K562 (cell line): ENCODE measurements around the gene PIN1. TPM values are rescaled to one million over a fixed set of nuclear protein-coding genes. Genes with fewer than 3 reads are reported as not detected.

Source experiments
- BRCA1 ChIP-seq, 2 experiments: fragments of 450-650 bp in 1 of 2; sonication (generic) in 1 of 2; formaldehyde crosslinking in 1 of 2; IDR thresholded peaks; 2 replicates each; pipeline versions ENCODE4 v1.5.0 to v1.6.1; 2017 to 2020; ENCODE audit warnings: mild to moderate bottlenecking in 1 of 2, missing genetic modification reagents in 1 of 2
- EHMT2 ChIP-seq: fragments of 450-650 bp; IDR thresholded peaks from 2 replicates; pipeline ENCODE4 v1.6.1; 2018; ENCODE audit warnings: antibody characterized with exemption
- ERF ChIP-seq: fragments of 450-650 bp; formaldehyde crosslinking; IDR thresholded peaks from 2 replicates; pipeline ENCODE4 v1.4.0; 2020; ENCODE audit warnings: mild to moderate bottlenecking, mixed read lengths
- ETV6 ChIP-seq, 3 experiments: fragments of 150-350 bp in 1 of 3; sonication (generic) in 1 of 3; formaldehyde crosslinking in 1 of 3; IDR thresholded peaks; 2 replicates each; pipeline versions ENCODE4 v1.6.1 to v1.8.0; 2014 to 2022; ENCODE audit warnings: borderline replicate concordance in 2 of 3, low read depth in 2 of 3, antibody characterized with exemption in 1 of 3, low read length in 1 of 3, mild to moderate bottlenecking in 1 of 3, missing genetic modification reagents in 1 of 3
- GABPB2 ChIP-seq: fragments of 250-450 bp; sonication (Bioruptor Pico); conservative IDR thresholded peaks from 2 replicates; pipeline ENCODE4 v1.5.1; 2021; ENCODE audit warnings: mild to moderate bottlenecking
- IFI16 ChIP-seq: fragments of 250-450 bp; sonication (Bioruptor Pico); IDR thresholded peaks from 2 replicates; pipeline ENCODE4 v2.1.2; 2022; ENCODE audit warnings: mild to moderate bottlenecking, inconsistent platforms
- MBD2 ChIP-seq: sonication (generic); IDR thresholded peaks from 2 replicates; pipeline ENCODE4 v1.6.1; 2016; ENCODE audit warnings: low read depth, borderline replicate concordance
- NR2C2 ChIP-seq, 2 experiments: fragments of 200-800 bp in 1 of 2; sonication (Bioruptor generic) in 1 of 2; sonication (generic) in 1 of 2; formaldehyde crosslinking in 1 of 2; IDR thresholded peaks; 2 replicates each; pipeline versions ENCODE4 v1.6.1 to v1.8.0; 2016 to 2022; ENCODE audit warnings: mild to moderate bottlenecking in 1 of 2, missing compliant biosample characterization in 1 of 2, missing genetic modification characterization in 1 of 2, missing genetic modification reagents in 1 of 2
- PHF8 ChIP-seq: fragments of 200-600 bp; sonication (generic); IDR thresholded peaks from 2 replicates; pipeline ENCODE4 v1.6.1; 2012; ENCODE audit warnings: mixed run types, mild to moderate bottlenecking, inconsistent platforms, low read length, moderate library complexity, borderline replicate concordance
- POLR2B ChIP-seq: fragments of 450-650 bp; IDR thresholded peaks from 2 replicates; pipeline ENCODE4 v1.6.1; 2018; ENCODE audit warnings: low read depth; ENCODE audit not compliant: partially characterized antibody
- SLC30A9 ChIP-seq: fragments of 250-450 bp; sonication (Bioruptor Pico); IDR thresholded peaks from 2 replicates; pipeline ENCODE4 v1.8.0; 2022; ENCODE audit warnings: mild to moderate bottlenecking, moderate library complexity
- XRCC3 ChIP-seq: fragments of 450-650 bp; IDR thresholded peaks from 2 replicates; pipeline ENCODE4 v1.6.1; 2017; ENCODE audit warnings: mild to moderate bottlenecking, moderate library complexity
- ZNF174 ChIP-seq: fragments of 250-450 bp; sonication (Bioruptor Pico); IDR thresholded peaks from 2 replicates; pipeline ENCODE4 v1.4.0; 2020; ENCODE audit warnings: mild to moderate bottlenecking
- ZNF23 ChIP-seq: fragments of 250-450 bp; sonication (Bioruptor Pico); IDR thresholded peaks from 2 replicates; pipeline ENCODE4 v1.4.0; 2020; ENCODE audit warnings: mild to moderate bottlenecking
- ZNF316 ChIP-seq: fragments of 450-650 bp; IDR thresholded peaks from 2 replicates; pipeline ENCODE4 v1.6.1; 2016
- ZNF644 ChIP-seq: fragments of 200-800 bp; sonication (Bioruptor generic); IDR thresholded peaks from 2 replicates; pipeline ENCODE4 v1.6.1; 2016; ENCODE audit warnings: low read depth, missing genetic modification characterization, missing compliant biosample characterization
- ZNF695 ChIP-seq: fragments of 450-650 bp; formaldehyde crosslinking; IDR thresholded peaks from 2 replicates; pipeline ENCODE4 v1.4.0; 2020; ENCODE audit warnings: mild to moderate bottlenecking, moderate library complexity
- ZNF696 ChIP-seq: fragments of 250-450 bp; sonication (Bioruptor Pico); conservative IDR thresholded peaks from 2 replicates; pipeline ENCODE4 v1.4.0; 2020; ENCODE audit warnings: mild to moderate bottlenecking, moderate library complexity
- polyA plus RNA-seq, 8 experiments: library from polyadenylated mRNA; depleted of rRNA in 4 of 8; stranded (reverse) in 5 of 8; unstranded in 3 of 8; fragments of >200 nt; fragmentation: Nextera tagmentation in 2 of 8; fragmentation: Illumina TruSeq in 1 of 8; extraction: Ambion mirVana in 2 of 8; extraction: Trizol in 1 of 8; gene quantifications; 2 replicates each; pipeline versions ENCODE4 v1.2.1 to v1.2.3, GENCODE V29; 2011 to 2014; ENCODE audit warnings: inconsistent platforms in 1 of 8, missing spikeins in 1 of 8
- total RNA-seq, 7 experiments: library from RNA; depleted of rRNA in 6 of 7; stranded (reverse); fragments of >200 nt in 6 of 7; fragmentation: Illumina TruSeq in 2 of 7; extraction: Trizol in 2 of 7; gene quantifications; 2 replicates each; pipeline versions ENCODE4 v1.2.1 to v1.2.3, GENCODE V29; 2011 to 2021; ENCODE audit warnings: low replicate concordance in 1 of 7
- TF ChIP-seq, protein P1 (sequence below): fragments of 250-450 bp; sonication (Bioruptor Pico); IDR thresholded peaks from 2 replicates; pipeline ENCODE4 v1.4.0; 2020; ENCODE audit warnings: mild to moderate bottlenecking, moderate library complexity
- TF ChIP-seq, protein P2 (sequence below): fragments of 250-450 bp; sonication (Bioruptor Pico); IDR thresholded peaks from 2 replicates; pipeline ENCODE4 v1.9.0; 2021; ENCODE audit warnings: mild to moderate bottlenecking, inconsistent platforms
- TF ChIP-seq, protein P3 (sequence below): fragments of 450-650 bp; IDR thresholded peaks from 2 replicates; pipeline ENCODE4 v1.6.1; 2016; ENCODE audit warnings: antibody characterized with exemption
- TF ChIP-seq, protein P4 (sequence below): sonication (generic); formaldehyde crosslinking; IDR thresholded peaks from 2 replicates; pipeline ENCODE4 v1.9.0; 2022; ENCODE audit warnings: mild to moderate bottlenecking, missing genetic modification reagents

The PIN1 gene
- total and polyA plus RNA-seq, 9 of the 15 experiments (the other 6 are each of a cell fraction or from before 2014, with no cell fraction given) = 1.6 to 178 (median 42.5) TPM

DNA sequence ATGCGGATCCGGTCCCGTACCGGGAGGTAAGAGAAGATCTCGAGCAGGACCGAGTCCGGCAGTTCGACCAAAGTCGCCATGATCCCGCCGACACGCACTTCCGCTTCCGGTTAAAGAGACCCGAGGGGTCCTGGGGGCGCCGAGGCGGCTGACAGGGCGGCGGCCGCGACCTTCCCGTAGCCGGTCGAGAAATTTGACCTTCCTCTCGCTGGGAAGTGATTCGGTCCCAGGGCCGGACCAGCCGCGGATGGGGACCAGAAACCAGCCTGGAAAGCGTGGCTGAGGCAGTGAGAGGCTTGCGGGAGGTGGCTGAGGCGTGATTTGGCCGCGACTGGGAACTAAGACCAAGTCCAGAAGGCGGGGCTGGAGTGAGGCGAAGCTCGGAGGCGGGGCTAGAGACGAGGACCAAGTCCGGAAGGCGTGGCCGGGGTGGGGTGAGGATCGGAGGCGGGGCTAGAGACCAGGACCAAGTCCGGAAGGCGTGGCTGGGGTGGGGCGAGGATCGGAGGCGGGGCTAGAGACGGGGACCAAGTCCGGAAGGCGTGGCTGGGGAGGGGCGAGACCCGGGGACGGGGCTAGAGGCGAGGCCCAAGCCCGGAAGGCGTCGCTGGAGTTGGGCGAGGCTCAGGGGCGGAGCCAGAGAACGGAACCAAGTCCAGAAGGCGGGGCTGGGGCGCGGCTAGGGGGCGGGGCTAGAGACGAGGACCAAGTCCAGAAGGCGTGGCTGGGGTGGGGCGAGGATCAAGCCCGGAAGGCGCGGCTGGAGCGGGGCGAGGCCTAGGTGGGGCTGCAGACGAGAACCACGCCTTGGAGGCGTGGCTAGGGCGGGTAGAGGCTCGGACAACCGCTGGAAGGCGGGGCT is 16.2 kb upstream of the PIN1 start, which contains the start of gene FBXL12 (continued):
- TF ChIP-seq, protein P1, sequence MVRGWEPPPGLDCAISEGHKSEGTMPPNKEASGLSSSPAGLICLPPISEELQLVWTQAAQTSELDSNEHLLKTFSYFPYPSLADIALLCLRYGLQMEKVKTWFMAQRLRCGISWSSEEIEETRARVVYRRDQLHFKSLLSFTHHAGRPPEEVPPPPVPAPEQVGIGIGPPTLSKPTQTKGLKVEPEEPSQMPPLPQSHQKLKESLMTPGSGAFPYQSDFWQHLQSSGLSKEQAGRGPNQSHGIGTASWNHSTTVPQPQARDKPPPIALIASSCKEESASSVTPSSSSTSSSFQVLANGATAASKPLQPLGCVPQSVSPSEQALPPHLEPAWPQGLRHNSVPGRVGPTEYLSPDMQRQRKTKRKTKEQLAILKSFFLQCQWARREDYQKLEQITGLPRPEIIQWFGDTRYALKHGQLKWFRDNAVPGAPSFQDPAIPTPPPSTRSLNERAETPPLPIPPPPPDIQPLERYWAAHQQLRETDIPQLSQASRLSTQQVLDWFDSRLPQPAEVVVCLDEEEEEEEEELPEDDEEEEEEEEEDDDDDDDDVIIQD (CRISPR knock-in tag) = no peak
- TF ChIP-seq, protein P2, sequence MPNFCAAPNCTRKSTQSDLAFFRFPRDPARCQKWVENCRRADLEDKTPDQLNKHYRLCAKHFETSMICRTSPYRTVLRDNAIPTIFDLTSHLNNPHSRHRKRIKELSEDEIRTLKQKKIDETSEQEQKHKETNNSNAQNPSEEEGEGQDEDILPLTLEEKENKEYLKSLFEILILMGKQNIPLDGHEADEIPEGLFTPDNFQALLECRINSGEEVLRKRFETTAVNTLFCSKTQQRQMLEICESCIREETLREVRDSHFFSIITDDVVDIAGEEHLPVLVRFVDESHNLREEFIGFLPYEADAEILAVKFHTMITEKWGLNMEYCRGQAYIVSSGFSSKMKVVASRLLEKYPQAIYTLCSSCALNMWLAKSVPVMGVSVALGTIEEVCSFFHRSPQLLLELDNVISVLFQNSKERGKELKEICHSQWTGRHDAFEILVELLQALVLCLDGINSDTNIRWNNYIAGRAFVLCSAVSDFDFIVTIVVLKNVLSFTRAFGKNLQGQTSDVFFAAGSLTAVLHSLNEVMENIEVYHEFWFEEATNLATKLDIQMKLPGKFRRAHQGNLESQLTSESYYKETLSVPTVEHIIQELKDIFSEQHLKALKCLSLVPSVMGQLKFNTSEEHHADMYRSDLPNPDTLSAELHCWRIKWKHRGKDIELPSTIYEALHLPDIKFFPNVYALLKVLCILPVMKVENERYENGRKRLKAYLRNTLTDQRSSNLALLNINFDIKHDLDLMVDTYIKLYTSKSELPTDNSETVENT (CRISPR knock-in tag) = 0 out of 2 replicates have a peak, but pooled peaks have one; percentile 21
- no peak for TF ChIP-seq NR2C2 (CRISPR knock-in tag; IDR thresholded peaks at IDR 0.05)
- TF ChIP-seq NR2C2 (tag; IDR thresholded peaks at IDR 0.05) = peak; percentile 94
- TF ChIP-seq ZNF174 = no peak
- peak; percentile 94 for TF ChIP-seq PHF8
- peak; percentile 51 for TF ChIP-seq MBD2
- TF ChIP-seq ZNF316 = no peak
- TF ChIP-seq, protein P3, sequence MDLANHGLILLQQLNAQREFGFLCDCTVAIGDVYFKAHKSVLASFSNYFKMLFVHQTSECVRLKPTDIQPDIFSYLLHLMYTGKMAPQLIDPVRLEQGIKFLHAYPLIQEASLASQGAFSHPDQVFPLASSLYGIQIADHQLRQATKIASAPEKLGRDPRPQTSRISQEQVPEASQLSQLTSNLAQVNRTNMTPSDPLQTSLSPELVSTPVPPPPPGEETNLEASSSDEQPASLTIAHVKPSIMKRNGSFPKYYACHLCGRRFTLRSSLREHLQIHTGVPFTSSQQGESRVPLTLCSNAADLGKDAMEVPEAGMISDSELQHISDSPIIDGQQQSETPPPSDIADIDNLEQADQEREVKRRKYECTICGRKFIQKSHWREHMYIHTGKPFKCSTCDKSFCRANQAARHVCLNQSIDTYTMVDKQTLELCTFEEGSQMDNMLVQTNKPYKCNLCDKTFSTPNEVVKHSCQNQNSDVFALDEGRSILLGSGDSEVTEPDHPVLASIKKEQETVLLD = no peak
- TF ChIP-seq XRCC3 = no peak
- TF ChIP-seq ETV6 (IDR thresholded peaks at IDR 0.05; ENCODE audit: borderline replicate concordance in 1 of 2, low read depth in 2 of 2, low read length in 1 of 2) = no peak
- no peak for TF ChIP-seq ETV6 (CRISPR knock-in tag; IDR thresholded peaks at IDR 0.05; ENCODE audit: borderline replicate concordance)
- TF ChIP-seq GABPB2 = no peak
- TF ChIP-seq ZNF696 (CRISPR knock-in tag) = no peak
- no peak for TF ChIP-seq ZNF23 (CRISPR knock-in tag)
- no peak for TF ChIP-seq SLC30A9
- TF ChIP-seq ZNF644 (tag) = no peak
- peak; percentile 95 for TF ChIP-seq POLR2B
- TF ChIP-seq, protein P4, sequence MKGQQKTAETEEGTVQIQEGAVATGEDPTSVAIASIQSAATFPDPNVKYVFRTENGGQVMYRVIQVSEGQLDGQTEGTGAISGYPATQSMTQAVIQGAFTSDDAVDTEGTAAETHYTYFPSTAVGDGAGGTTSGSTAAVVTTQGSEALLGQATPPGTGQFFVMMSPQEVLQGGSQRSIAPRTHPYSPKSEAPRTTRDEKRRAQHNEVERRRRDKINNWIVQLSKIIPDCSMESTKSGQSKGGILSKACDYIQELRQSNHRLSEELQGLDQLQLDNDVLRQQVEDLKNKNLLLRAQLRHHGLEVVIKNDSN (CRISPR knock-in tag) = 0 out of 2 replicates have a peak, but pooled peaks have one; percentile 15
- no peak for TF ChIP-seq IFI16 (CRISPR knock-in tag)
- TF ChIP-seq BRCA1 (IDR thresholded peaks at IDR 0.05) = no peak
- no peak for TF ChIP-seq BRCA1 (CRISPR knock-in tag; IDR thresholded peaks at IDR 0.05)
- no peak for TF ChIP-seq EHMT2
- TF ChIP-seq ERF (CRISPR knock-in tag) = 0 out of 2 replicates have a peak, but pooled peaks have one; percentile 22
- no peak for TF ChIP-seq ZNF695 (CRISPR knock-in tag)
